HepG2 (cell line): ENCODE data around the gene C5AR1. TPM values are rescaled to one million over a fixed set of nuclear protein-coding genes. Genes with fewer than 3 reads are reported as not detected.
A peak's percentile ranks its signal among the peaks of the same experiment; 100 is the strongest.

ENCODE experiments used
- AGO2 ChIP-seq: fragments of 200-400 bp; formaldehyde crosslinking; optimal IDR thresholded peaks from 2 replicates; pipeline ENCODE3; 2017; ENCODE audit warnings: mild to moderate bottlenecking, low read depth, low read length, moderate library complexity
- GABPA ChIP-seq, 2 experiments: IDR thresholded peaks; 2 replicates each; pipeline ENCODE4 v1.6.1; 2011 to 2016; ENCODE audit warnings: low read depth in 2 of 2, low read length in 1 of 2, missing biosample characterization in 1 of 2, missing genetic modification characterization in 1 of 2
- HMGA1 ChIP-seq: sonication (generic); formaldehyde crosslinking; conservative IDR thresholded peaks from 2 replicates; pipeline ENCODE4 v1.4.0; 2020; ENCODE audit warnings: missing genetic modification reagents
- ISX ChIP-seq: sonication (generic); formaldehyde crosslinking; conservative IDR thresholded peaks from 2 replicates; pipeline ENCODE4 v1.5.0; 2020; ENCODE audit warnings: missing genetic modification reagents
- KIAA2018 ChIP-seq: sonication (generic); formaldehyde crosslinking; IDR thresholded peaks from 2 replicates; pipeline ENCODE4 v1.5.0; 2020; ENCODE audit warnings: mild to moderate bottlenecking, missing genetic modification reagents, borderline replicate concordance
- POGZ ChIP-seq: sonication (generic); formaldehyde crosslinking; IDR thresholded peaks from 2 replicates; pipeline ENCODE4 v1.4.0; 2020; ENCODE audit warnings: mild to moderate bottlenecking, missing genetic modification reagents
- TFDP1 ChIP-seq: IDR thresholded peaks from 2 replicates; pipeline ENCODE4 v1.6.1; 2016; ENCODE audit warnings: missing compliant biosample characterization, missing genetic modification reagents, borderline replicate concordance
- ZBED4 ChIP-seq: sonication (generic); formaldehyde crosslinking; IDR thresholded peaks from 2 replicates; pipeline ENCODE4 v1.4.0; 2020; ENCODE audit warnings: missing genetic modification reagents, borderline replicate concordance
- ZBTB43 ChIP-seq: sonication (generic); formaldehyde crosslinking; conservative IDR thresholded peaks from 2 replicates; pipeline ENCODE4 v1.4.0; 2020; ENCODE audit warnings: missing genetic modification reagents
- ZNF232 ChIP-seq: sonication (generic); formaldehyde crosslinking; IDR thresholded peaks from 2 replicates; pipeline ENCODE4 v1.4.0; 2020; ENCODE audit warnings: missing genetic modification reagents, borderline replicate concordance
- ZNF629 ChIP-seq: sonication (generic); formaldehyde crosslinking; conservative IDR thresholded peaks from 2 replicates; pipeline ENCODE4 v1.5.0; 2020; ENCODE audit warnings: missing genetic modification reagents
- ZNF784 ChIP-seq: sonication (generic); formaldehyde crosslinking; IDR thresholded peaks from 2 replicates; pipeline ENCODE4 v1.5.1; 2020; ENCODE audit warnings: missing genetic modification reagents, mild to moderate bottlenecking, borderline replicate concordance
- polyA plus RNA-seq, 8 experiments: library from polyadenylated mRNA; depleted of rRNA in 3 of 8; stranded (reverse) in 7 of 8; unstranded in 1 of 8; fragments of >200 nt; fragmentation: Illumina TruSeq in 4 of 8; extraction: Trizol in 4 of 8; gene quantifications; 2 replicates each; pipeline versions ENCODE4 v1.2.1 to v1.2.3, GENCODE V29; 2011 to 2016; ENCODE audit warnings: low read depth in 4 of 8, missing spikeins in 1 of 8, mixed read lengths in 1 of 8; ENCODE audit not compliant: insufficient read depth in 1 of 8
- total RNA-seq, 5 experiments: library from RNA; depleted of rRNA; stranded (reverse); fragments of >200 nt; fragmentation: Illumina TruSeq; extraction: Trizol; gene quantifications; 2 replicates each; pipeline ENCODE4 v1.2.3, GENCODE V29; 2016; ENCODE audit warnings: low read depth in 1 of 5

C5AR1 gene
- total and polyA plus RNA-seq, 2 of the 13 experiments (the other 11 are each of a cell fraction or from before 2014, with no cell fraction given) = 0.07 to 1.6 TPM

- TF ChIP-seq ZBTB43 (CRISPR knock-in tag) = peak; percentile 55; the same call in 1 of the 2 replicates
- no peak for TF ChIP-seq ISX
- TF ChIP-seq ZNF629 = 0 out of 2 replicates have a peak, but pooled peaks have one; percentile 6
- no peak for TF ChIP-seq HMGA1 (CRISPR knock-in tag)
- TF ChIP-seq TFDP1 (CRISPR knock-in tag) = no peak
- TF ChIP-seq ZNF784 = no peak
- TF ChIP-seq AGO2 = peak; percentile 76
- no peak for TF ChIP-seq KIAA2018 (CRISPR knock-in tag)
- TF ChIP-seq GABPA (IDR thresholded peaks at IDR 0.05; ENCODE audit: low read depth, low read length) = no peak
- peak; percentile 61 for TF ChIP-seq GABPA (CRISPR knock-in tag; IDR thresholded peaks at IDR 0.05; ENCODE audit: low read depth)
- no peak for TF ChIP-seq ZBED4 (CRISPR knock-in tag)
- TF ChIP-seq ZNF232 (CRISPR knock-in tag) = peak; percentile 24; the same call in 1 of the 2 replicates
- TF ChIP-seq POGZ = peak; percentile 55
Observed at GRCh38 chr19:47273313-47274070, 36.2 kb upstream of the C5AR1 start (continued).
